Measurements from ENCODE around the gene SGMS1.

DNA sequence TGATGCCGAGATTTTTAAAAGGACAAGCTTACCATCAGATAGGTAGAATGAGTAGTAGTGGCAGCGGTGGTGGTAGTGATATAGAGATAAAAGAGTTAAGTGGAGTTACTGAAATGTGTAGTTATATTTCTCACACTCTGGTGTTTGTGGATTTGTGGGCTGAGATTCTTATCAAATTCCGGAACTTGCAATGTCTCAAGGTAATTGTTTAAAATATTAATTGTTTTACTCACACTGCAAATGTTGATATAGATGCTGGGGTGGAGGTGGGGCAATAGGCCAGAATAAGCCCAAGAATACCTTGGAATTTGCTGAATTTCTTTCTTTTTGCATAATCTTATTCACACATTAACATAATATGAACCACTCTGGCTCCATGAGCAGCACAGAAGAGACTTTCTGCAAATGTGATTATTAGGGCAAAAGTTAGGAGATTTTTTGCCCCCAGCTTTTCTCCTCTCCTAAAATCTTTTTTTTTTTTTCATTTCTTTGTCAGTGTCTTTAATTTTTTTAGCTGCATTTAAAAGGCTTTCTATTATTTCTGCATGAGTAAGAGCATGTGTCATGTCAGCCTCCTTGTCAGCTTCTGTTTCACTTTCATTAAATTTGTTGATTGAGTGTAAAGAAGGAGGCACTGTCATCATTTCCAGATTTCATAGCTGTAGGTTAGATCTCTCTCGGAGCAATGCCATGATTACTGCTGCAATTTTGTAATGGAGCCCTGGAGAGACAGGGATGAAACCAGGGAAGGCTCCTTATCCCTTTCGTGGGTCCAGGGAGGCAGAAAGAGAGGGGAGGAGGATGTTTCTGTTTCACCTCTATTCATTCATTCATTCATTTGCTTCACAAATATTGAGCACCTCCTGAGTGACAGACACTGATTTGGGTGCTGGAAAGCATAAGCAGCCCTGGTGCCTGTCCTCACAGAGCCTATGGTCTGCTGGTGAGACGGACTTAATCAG is 13.1 kb upstream of the SGMS1 start:
- TF ChIP-seq, protein P1, sequence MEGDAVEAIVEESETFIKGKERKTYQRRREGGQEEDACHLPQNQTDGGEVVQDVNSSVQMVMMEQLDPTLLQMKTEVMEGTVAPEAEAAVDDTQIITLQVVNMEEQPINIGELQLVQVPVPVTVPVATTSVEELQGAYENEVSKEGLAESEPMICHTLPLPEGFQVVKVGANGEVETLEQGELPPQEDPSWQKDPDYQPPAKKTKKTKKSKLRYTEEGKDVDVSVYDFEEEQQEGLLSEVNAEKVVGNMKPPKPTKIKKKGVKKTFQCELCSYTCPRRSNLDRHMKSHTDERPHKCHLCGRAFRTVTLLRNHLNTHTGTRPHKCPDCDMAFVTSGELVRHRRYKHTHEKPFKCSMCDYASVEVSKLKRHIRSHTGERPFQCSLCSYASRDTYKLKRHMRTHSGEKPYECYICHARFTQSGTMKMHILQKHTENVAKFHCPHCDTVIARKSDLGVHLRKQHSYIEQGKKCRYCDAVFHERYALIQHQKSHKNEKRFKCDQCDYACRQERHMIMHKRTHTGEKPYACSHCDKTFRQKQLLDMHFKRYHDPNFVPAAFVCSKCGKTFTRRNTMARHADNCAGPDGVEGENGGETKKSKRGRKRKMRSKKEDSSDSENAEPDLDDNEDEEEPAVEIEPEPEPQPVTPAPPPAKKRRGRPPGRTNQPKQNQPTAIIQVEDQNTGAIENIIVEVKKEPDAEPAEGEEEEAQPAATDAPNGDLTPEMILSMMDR (IDR thresholded peaks at IDR 0.05; ENCODE audit: insufficient read depth, low read length, poor library complexity, severe bottlenecking) = no peak
- TF ChIP-seq EZH2phosphoT487 (conservative IDR thresholded peaks at IDR 0.05; ENCODE audit: low read length) = no peak
